GM12891 (cell line): ENCODE measurements around the gene ADI1.

Source experiments
- POLR2A ChIP-seq: IDR thresholded peaks from 2 replicates; pipeline ENCODE4 v1.6.1; 2011; ENCODE audit warnings: low read depth, low read length, control low read depth
- POLR2AphosphoS5 ChIP-seq: IDR thresholded peaks from 2 replicates; pipeline ENCODE4 v1.6.1; 2011; ENCODE audit warnings: low read depth, low read length, control low read depth

DNA sequence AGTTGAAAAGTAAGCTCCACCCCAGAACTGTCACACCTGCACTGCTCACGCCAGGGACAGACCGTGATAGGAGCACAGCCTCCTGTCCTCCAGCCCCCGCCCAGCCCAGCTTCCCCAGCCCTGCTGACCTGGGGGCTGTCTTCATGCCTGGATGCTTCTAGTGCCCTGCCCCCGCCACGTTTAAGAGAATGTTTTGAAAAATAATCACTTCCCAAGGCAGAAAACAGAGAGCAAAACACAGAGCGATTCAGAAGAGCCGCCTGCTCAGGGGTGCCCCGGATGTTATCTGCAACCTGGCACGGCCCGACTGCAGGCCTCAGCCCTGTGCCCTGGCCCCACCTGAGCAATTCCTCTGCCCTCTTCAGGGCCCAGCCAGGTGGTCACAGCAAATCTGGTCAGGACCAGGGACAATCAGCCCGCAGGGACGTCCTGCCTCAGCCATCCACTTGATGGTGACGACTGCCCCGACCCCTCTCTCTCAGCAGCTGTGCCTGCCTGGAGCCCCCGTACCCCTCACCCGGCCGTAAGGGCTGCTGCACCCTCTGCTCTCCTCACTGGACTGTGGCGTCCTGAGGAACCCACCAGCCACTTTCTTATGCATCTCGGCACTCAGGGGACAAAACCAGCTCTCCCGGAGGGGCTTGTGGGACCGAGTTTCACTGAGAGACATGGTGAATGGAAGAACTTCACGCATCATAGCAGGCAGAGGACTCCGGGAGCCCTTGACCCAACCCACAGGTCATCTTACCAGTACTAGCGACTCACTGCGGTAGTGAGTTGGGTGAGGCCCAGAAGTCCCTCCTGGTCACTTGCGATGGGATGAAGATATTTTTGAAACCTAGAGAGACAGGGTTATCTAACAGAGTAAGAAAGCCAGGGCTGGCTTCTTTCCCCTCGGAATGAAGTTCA is 30.2 kb downstream of the ADI1 start:
- TF ChIP-seq POLR2A = no peak
- no peak for TF ChIP-seq POLR2AphosphoS5
